Testis (tissue), 3 donors: ENCODE results near the gene RANBP3. TPM values are rescaled to one million over a fixed set of nuclear protein-coding genes. Genes with fewer than 3 reads are reported as not detected.

Source experiments
- DNase-seq: peaks from one replicate; pipeline ENCODE4 v3.0.0-alpha.2; 2019
- H3K27ac ChIP-seq, 2 donors: fragments of 200-600 bp; sonication (generic); one replicate each; pipeline ENCODE4 v1.5.1; 2019
- H3K27me3 ChIP-seq: fragments of 200-600 bp; sonication (generic); one replicate; pipeline ENCODE4 v1.5.1; 2019
- H3K36me3 ChIP-seq: fragments of 200-600 bp; sonication (generic); one replicate; pipeline ENCODE4 v1.5.1; 2017; ENCODE audit warnings: low read depth; ENCODE audit errors: missing control alignments
- H3K4me1 ChIP-seq: fragments of 200-600 bp; sonication (generic); one replicate; pipeline ENCODE4 v1.5.1; 2019
- H3K4me3 ChIP-seq, 2 donors: fragments of 200-600 bp; sonication (generic); one replicate each; pipeline ENCODE4 v1.5.1; 2017 to 2019
- H3K9me3 ChIP-seq: fragments of 200-600 bp; sonication (generic); one replicate; pipeline ENCODE4 v1.5.1; 2017
- CTCF ChIP-seq, 3 experiments: fragments of 450-650 bp in 2 of 3; fragments of 200-600 bp in 1 of 3; sonication (generic) in 1 of 3; IDR thresholded peaks; one replicate each; pipeline ENCODE4 v1.5.1; 2016 to 2019; ENCODE audit warnings: antibody characterized with exemption in 3 of 3, mild to moderate bottlenecking in 2 of 3, moderate library complexity in 1 of 3
- POLR2A ChIP-seq: fragments of 450-650 bp; IDR thresholded peaks from one replicate; pipeline ENCODE4 v1.6.1; 2017; ENCODE audit warnings: antibody characterized with exemption, mild to moderate bottlenecking, moderate library complexity
- WGBS, 2 donors: methylation state at CpG; one replicate each; pipeline ENCODE4 v1.1.5; 2018; 5-methylcytosine and 5-hydroxymethylcytosine counted together
- intact Hi-C: fragments of 100-400 bp; cut with DNase I; formaldehyde crosslinking; loops from one replicate; pipeline ENCODE4 v1.15.1; 2023; ENCODE audit warnings: low total_unique reads
- polyA plus RNA-seq: library from polyadenylated mRNA; stranded (reverse); fragments of 350-450 nt; fragmentation: Illumina TruSeq; extraction: RNeasy Lipid Tissue Mini Kit (QIAGEN cat#74804); gene quantifications from one replicate; pipeline ENCODE4 v1.2.3, GENCODE V29; 2014; ENCODE audit warnings: low read depth, low replicate concordance; ENCODE audit not compliant: insufficient read depth
- total RNA-seq, 2 donors: library from RNA; depleted of rRNA; stranded (reverse); fragments of >200 nt; gene quantifications; one replicate each; pipeline ENCODE4 v1.2.3, GENCODE V29; 2016

Gene RANBP3
- total and polyA plus RNA-seq, 3 donors from 2014 or later = 142 to 148 (median 145) TPM

GRCh38 chr19:5977222-5977784 lies 637 bp downstream of the RANBP3 start:
- WGBS, 2 donors = 0 to 1% methylated on average over 33 to 34 of the region's 43 CpGs
- DNase-seq = no peak
- peaks cover 19% of the 10 kb centered on the region for H3K4me1 ChIP-seq
- H3K36me3 ChIP-seq = no peaks in the 10 kb centered on the region
- intact Hi-C loops = no loop called here
- peak overlapping the region; percentile 81 to 89 for H3K27ac ChIP-seq
- TF ChIP-seq CTCF (IDR thresholded peaks at IDR 0.05) = no peak
- H3K9me3 ChIP-seq = no peaks in the 10 kb centered on the region
- H3K4me3 ChIP-seq = peak overlapping the region; percentile 86 to 87
- no peaks in the 10 kb centered on the region for H3K27me3 ChIP-seq

- Histone ChIP-seq H3K27me3 (no peaks in the 10 kb centered on the region), H3K4me1 (peaks cover 19% of the 10 kb centered on the region), H3K4me3 (peak overlapping the region; percentile 86 to 87), H3K27ac (no peak overlapping the region), H3K36me3 (no peaks in the 10 kb centered on the region), H3K9me3 (no peaks in the 10 kb centered on the region)
- intact Hi-C loops = no loop called here
- WGBS, 2 donors = 22 to 38% methylated on average over 8 of the region's 8 CpGs
- no peak for TF ChIP-seq POLR2A
- no peak for TF ChIP-seq CTCF (IDR thresholded peaks at IDR 0.05)
- DNase-seq = no peak
These were observed 1.2 kb downstream of the RANBP3 start for GRCh38 chr19:5976768-5977167.

- Histone ChIP-seq H3K4me1 (peaks cover 19% of the 10 kb centered on the region), H3K9me3 (no peaks in the 10 kb centered on the region), H3K27ac (no peak overlapping the region), H3K27me3 (no peaks in the 10 kb centered on the region), H3K4me3 (no peak overlapping the region), H3K36me3 (no peaks in the 10 kb centered on the region)
- TF ChIP-seq POLR2A = no peak
- TF ChIP-seq CTCF (IDR thresholded peaks at IDR 0.05) = no peak
- no peak for DNase-seq
- 88 to 92% methylated on average over 3 of the region's 3 CpGs for WGBS, 2 donors
- intact Hi-C loops = no loop called here
These were observed 2.6 kb downstream of the RANBP3 start for GRCh38 chr19:5975388-5975728.

- 83 to 86% methylated on average over 10 of the region's 10 CpGs for WGBS, 2 donors
- DNase-seq = no peak
- Histone ChIP-seq H3K9me3 (no peaks in the 10 kb centered on the region), H3K36me3 (no peaks in the 10 kb centered on the region), H3K27ac (no peak overlapping the region), H3K27me3 (no peaks in the 10 kb centered on the region), H3K4me3 (no peak overlapping the region), H3K4me1 (peaks cover 23% of the 10 kb centered on the region)
- TF ChIP-seq POLR2A = no peak
- TF ChIP-seq CTCF (IDR thresholded peaks at IDR 0.05) = no peak
- intact Hi-C loops = no loop called here
These were observed 3.1 kb downstream of the RANBP3 start for GRCh38 chr19:5974721-5975387.
